A673 (cell line): ENCODE measurements around the gene ARHGAP26. TPM values are rescaled to one million over a fixed set of nuclear protein-coding genes. Genes with fewer than 3 reads are reported as not detected.

Source experiments
- BruUV-seq: library from RNA; stranded (reverse); fragments of 400-500 nt; replicated peaks from 2 replicates; lab custom pipeline; 2021; lab: Mats Ljungman, UMichigan
- CTCF ChIA-PET: fragments of 300-600 bp; sonication (Branson Sonifier 250); formaldehyde crosslinking; loops from one replicate; lab custom pipeline; 2022; ENCODE audit warnings: antibody characterized with exemption; lab: Charles Lee
- POLR2A ChIA-PET: fragments of 300-600 bp; sonication (Branson Sonifier 250); formaldehyde crosslinking; loops from one replicate; lab custom pipeline; 2022; ENCODE audit warnings: antibody characterized with exemption; ENCODE audit not compliant: low non-redundant PET; lab: Charles Lee
- DNase-seq: peaks from one replicate; pipeline ENCODE4 v3.0.0-alpha.2; 2015; ENCODE audit warnings: low spot score
- H3K27ac ChIP-seq: fragments of 200-600 bp; sonication (generic); 2 replicates; pipeline ENCODE4 v1.5.1; 2016; ENCODE audit warnings: mixed run types, low read depth, mild to moderate bottlenecking, mixed read lengths, antibody characterized with exemption, low read length; ENCODE audit not compliant: poor library complexity, severe bottlenecking
- H3K27me3 ChIP-seq: fragments of 200-600 bp; sonication (generic); replicated peaks from 2 replicates; pipeline ENCODE4 v1.6.1; 2017; ENCODE audit warnings: mixed run types, low read depth, mild to moderate bottlenecking, mixed read lengths, antibody characterized with exemption, low read length; ENCODE audit not compliant: insufficient read depth, poor library complexity
- H3K36me3 ChIP-seq: fragments of 200-600 bp; sonication (generic); 2 replicates; pipeline ENCODE4 v1.6.1; 2016; ENCODE audit warnings: mixed run types, mild to moderate bottlenecking, mixed read lengths, antibody characterized with exemption, low read length; ENCODE audit not compliant: insufficient read depth, poor library complexity, severe bottlenecking
- H3K4me1 ChIP-seq: fragments of 200-600 bp; sonication (generic); 2 replicates; pipeline ENCODE4 v1.6.1; 2017; ENCODE audit warnings: mixed run types, mild to moderate bottlenecking, mixed read lengths, antibody characterized with exemption, low read length; ENCODE audit not compliant: insufficient read depth, poor library complexity, severe bottlenecking
- H3K4me3 ChIP-seq: fragments of 200-600 bp; sonication (generic); 2 replicates; pipeline ENCODE4 v1.5.1; 2016; ENCODE audit warnings: low read depth, mixed run types, mild to moderate bottlenecking, mixed read lengths, low read length; ENCODE audit not compliant: poor library complexity, severe bottlenecking
- H3K9me3 ChIP-seq: fragments of 200-600 bp; sonication (generic); 2 replicates; pipeline ENCODE4 v1.6.1; 2016; ENCODE audit warnings: mixed run types, low read depth, mild to moderate bottlenecking, mixed read lengths, antibody characterized with exemption, low read length; ENCODE audit not compliant: poor library complexity, severe bottlenecking
- EZH2 ChIP-seq: fragments of 200-600 bp; sonication (generic); IDR thresholded peaks from 2 replicates; pipeline ENCODE4 v1.6.1; 2017; ENCODE audit warnings: borderline replicate concordance, low read depth, mild to moderate bottlenecking, mixed read lengths, antibody characterized with exemption, low read length; ENCODE audit not compliant: poor library complexity, severe bottlenecking
- intact Hi-C: fragments of 100-400 bp; cut with micrococcal nuclease; formaldehyde crosslinking; loops from one replicate; pipeline ENCODE4 v1.10.0; 2022; ENCODE audit not compliant: unreplicated experiment
- total RNA-seq: library from RNA; stranded (reverse); gene quantifications from 2 replicates; pipeline ENCODE4 v1.2.3, GENCODE V29; 2021
- TF ChIP-seq, protein P1 (sequence below): fragments of 300-800, 200-600 bp; sonication (generic); conservative IDR thresholded peaks from 2 replicates; pipeline ENCODE4 v1.5.1; 2017; ENCODE audit warnings: low read depth, mild to moderate bottlenecking, antibody characterized with exemption, low read length, moderate library complexity, mixed read lengths

Gene ARHGAP26
- total RNA-seq, 1 experiment from 2014 or later: 25.5 TPM

GRCh38 chr5:143205386-143205785 lies 435.2 kb downstream of the ARHGAP26 start:
- H3K9me3 ChIP-seq: no peaks in the 10 kb centered on the region
- CTCF ChIA-PET: no interaction called here
- no peaks in the 10 kb centered on the region for H3K4me1 ChIP-seq
- no peak for DNase-seq
- H3K27me3 ChIP-seq: no peaks in the 10 kb centered on the region
- TF ChIP-seq, protein P1, sequence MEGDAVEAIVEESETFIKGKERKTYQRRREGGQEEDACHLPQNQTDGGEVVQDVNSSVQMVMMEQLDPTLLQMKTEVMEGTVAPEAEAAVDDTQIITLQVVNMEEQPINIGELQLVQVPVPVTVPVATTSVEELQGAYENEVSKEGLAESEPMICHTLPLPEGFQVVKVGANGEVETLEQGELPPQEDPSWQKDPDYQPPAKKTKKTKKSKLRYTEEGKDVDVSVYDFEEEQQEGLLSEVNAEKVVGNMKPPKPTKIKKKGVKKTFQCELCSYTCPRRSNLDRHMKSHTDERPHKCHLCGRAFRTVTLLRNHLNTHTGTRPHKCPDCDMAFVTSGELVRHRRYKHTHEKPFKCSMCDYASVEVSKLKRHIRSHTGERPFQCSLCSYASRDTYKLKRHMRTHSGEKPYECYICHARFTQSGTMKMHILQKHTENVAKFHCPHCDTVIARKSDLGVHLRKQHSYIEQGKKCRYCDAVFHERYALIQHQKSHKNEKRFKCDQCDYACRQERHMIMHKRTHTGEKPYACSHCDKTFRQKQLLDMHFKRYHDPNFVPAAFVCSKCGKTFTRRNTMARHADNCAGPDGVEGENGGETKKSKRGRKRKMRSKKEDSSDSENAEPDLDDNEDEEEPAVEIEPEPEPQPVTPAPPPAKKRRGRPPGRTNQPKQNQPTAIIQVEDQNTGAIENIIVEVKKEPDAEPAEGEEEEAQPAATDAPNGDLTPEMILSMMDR: no peak
- TF ChIP-seq EZH2: no peak
- intact Hi-C loops: no loop called here
- no TSS peak for BruUV-seq
- POLR2A ChIA-PET: no interaction called here
- no peak overlapping the region for H3K27ac ChIP-seq
- H3K4me3 ChIP-seq: no peak overlapping the region
- H3K36me3 ChIP-seq: no peaks in the 10 kb centered on the region

GRCh38 chr5:143205883-143206195 lies 435.7 kb downstream of the ARHGAP26 start:
- ChIA-PET POLR2A (no interaction called here), CTCF (no interaction called here)
- Histone ChIP-seq H3K9me3 (no peaks in the 10 kb centered on the region), H3K4me3 (no peak overlapping the region), H3K4me1 (no peaks in the 10 kb centered on the region), H3K27me3 (no peaks in the 10 kb centered on the region), H3K36me3 (no peaks in the 10 kb centered on the region), H3K27ac (no peak overlapping the region)
- no TSS peak for BruUV-seq
- TF ChIP-seq EZH2: no peak
- TF ChIP-seq, protein P1: no peak
- intact Hi-C loops: no loop called here
- DNase-seq: no peak

DNA sequence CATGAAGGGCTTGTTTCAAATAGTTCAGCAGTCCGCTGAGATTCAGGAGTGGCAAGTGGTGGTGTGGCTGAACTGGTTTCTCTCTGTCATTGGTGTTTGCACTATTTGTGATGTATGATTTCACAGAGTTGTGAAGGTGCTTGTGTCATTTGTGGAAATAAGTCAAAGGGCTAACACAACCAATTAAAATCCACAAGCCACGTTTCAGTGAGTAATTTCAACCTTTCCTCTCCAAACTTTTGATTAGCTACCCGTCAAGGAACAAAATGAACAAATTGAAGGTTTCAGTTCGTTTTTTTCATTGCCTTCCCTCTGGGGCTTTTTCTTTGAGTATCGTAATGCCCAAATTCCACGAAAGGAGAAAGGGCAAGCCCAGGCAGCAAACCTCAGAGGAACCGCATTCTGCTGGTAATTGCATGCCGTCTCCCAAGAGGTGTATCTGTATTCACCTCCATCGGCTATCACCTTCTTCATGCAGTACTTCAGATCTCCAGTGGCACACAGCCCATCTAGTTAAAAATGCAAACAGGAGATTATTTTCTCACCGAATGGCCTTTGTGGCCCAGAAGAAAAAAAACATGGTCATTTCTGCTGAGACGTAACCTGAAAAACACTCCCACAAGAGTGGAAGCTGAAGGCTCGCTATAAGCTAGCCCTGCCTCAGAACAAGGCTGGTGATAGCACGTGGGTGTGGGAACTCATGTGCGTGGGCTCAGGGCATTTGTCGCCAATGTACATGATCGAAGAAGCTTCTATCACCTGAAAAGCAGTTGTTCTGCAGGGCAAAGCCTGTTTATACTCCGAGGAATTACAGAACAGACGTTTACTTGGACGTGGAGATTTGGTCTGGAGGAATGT lies 436.2 kb downstream of the ARHGAP26 start:
- Histone ChIP-seq H3K27me3 (no peaks in the 10 kb centered on the region), H3K36me3 (no peaks in the 10 kb centered on the region), H3K27ac (no peak overlapping the region), H3K4me1 (no peaks in the 10 kb centered on the region), H3K9me3 (no peaks in the 10 kb centered on the region), H3K4me3 (no peak overlapping the region)
- TF ChIP-seq EZH2: no peak
- TF ChIP-seq, protein P1: no peak
- no peak for DNase-seq
- intact Hi-C loops: no loop called here
- ChIA-PET POLR2A (no interaction called here), CTCF (no interaction called here)
- no TSS peak for BruUV-seq
